ENCODE measurements around the gene MASP1. TPM values are rescaled to one million over a fixed set of nuclear protein-coding genes. Genes with fewer than 3 reads are reported as not detected.

MASP1 gene
- total and polyA plus RNA-seq, 2 of the 4 experiments (the other 2 are of a cell fraction) = 13.1 to 16.2 TPM

DNA sequence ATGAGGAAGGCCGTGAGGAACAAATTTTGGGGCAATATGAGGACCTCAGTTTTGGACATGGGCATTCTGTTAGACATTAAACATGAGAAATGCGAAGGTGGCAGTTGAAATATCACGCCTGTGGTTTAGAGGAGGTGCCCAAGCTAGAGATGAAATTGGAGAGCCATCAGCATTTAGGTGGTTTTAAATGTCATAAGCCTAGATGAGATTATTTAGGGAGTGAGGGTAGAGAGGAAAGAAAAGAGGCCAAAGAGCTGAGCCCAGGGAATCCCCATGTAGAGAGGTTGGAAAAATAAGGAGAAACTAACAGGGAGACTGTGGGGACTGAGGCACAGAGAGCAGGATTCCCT, 79.4 kb downstream of the MASP1 start:
- Histone ChIP-seq H3K56ac (ENCODE audit: extremely low read depth, insufficient read depth, low read length) (no peak overlapping the region), H3K18ac (ENCODE audit: low read depth, low read length) (no peak overlapping the region), H3K9me3 (ENCODE audit: control insufficient read depth, insufficient read depth, low read length) (peaks cover 1% of the 10 kb centered on the region; the same call in 1 of the 2 replicates), H3K4me3 (ENCODE audit: insufficient read depth, low read depth, low read length) (no peak overlapping the region), H3K36me3 (ENCODE audit: control insufficient read depth, insufficient read depth, low read length) (no peaks in the 10 kb centered on the region), H4K8ac (ENCODE audit: low read depth in 2 of 2, low read length in 2 of 2) (no peak overlapping the region), H3K23ac (ENCODE audit: low read depth, low read length) (no peak overlapping the region), H2AK5ac (ENCODE audit: low read depth, low read length) (no peak overlapping the region), H4K91ac (ENCODE audit: insufficient read depth, low read depth, low read length) (no peak overlapping the region), H4K20me1 (ENCODE audit: insufficient read depth, low read length) (no peaks in the 10 kb centered on the region), H2BK5ac (ENCODE audit: low read depth, low read length, poor library complexity, severe bottlenecking) (no peak overlapping the region), H2BK120ac (ENCODE audit: low read depth, low read length) (no peak overlapping the region), H3K79me1 (ENCODE audit: low read depth in 1 of 2, low read length in 2 of 2) (no peaks in the 10 kb centered on the region), H2AFZ (replicated peaks; ENCODE audit: low read length, poor library complexity) (no peak overlapping the region), H2BK15ac (ENCODE audit: low read depth, low read length) (no peak overlapping the region), H3K9ac (ENCODE audit: low read depth, low read length) (no peak overlapping the region), H3K14ac (replicated peaks; ENCODE audit: low read depth, low read length) (no peak overlapping the region), H2BK20ac (ENCODE audit: low read depth, low read length) (no peak overlapping the region), H4K5ac (ENCODE audit: low read depth, low read length) (no peak overlapping the region), H3K4ac (ENCODE audit: low read depth, low read length) (no peak overlapping the region), H3K27me3 (ENCODE audit: control insufficient read depth, insufficient read depth, low read length) (no peaks in the 10 kb centered on the region; the same call in 1 of the 2 replicates), H3K27ac (ENCODE audit: insufficient read depth, low read length) (no peak overlapping the region), H3K4me1 (ENCODE audit: control insufficient read depth, insufficient read depth, low read length) (peaks cover 8% of the 10 kb centered on the region), H3K9me1 (ENCODE audit: insufficient read depth, low read length) (no peaks in the 10 kb centered on the region), H2AK9ac (replicated peaks; ENCODE audit: low read depth, low read length, poor library complexity) (no peak overlapping the region), H3K4me2 (ENCODE audit: low read depth, low read length) (no peak overlapping the region)
- WGBS, 2 experiments (ENCODE audit: extremely low coverage in 2 of 2, insufficient read length in 1 of 2) = 74% methylated on average over 3 of the region's 3 CpGs; no CpG with 5 or more reads in 1 of the 2 experiments
- dilution Hi-C loops (cut with HindIII; ENCODE audit: low sequenced_read_pairs, unreplicated experiment) (loop anchor here (25.0 kb wide), 1 partner anchor 475 kb away; no protein-coding TSS in a partner anchor), intact Hi-C loops (cut with micrococcal nuclease) (no loop called here), in situ Hi-C loops (cut with MboI; ENCODE audit: low sequenced_read_pairs) (no loop called here)
- DNase-seq = no peak
- no TSS peak for BruUV-seq (replicated peaks)
- TF ChIP-seq MXI1 (IDR thresholded peaks at IDR 0.05; ENCODE audit: borderline replicate concordance, low read depth, low read length) (no peak), CEBPB (IDR thresholded peaks at IDR 0.05; ENCODE audit: low read depth, low read length) (no peak), RCOR1 (IDR thresholded peaks at IDR 0.05; ENCODE audit: insufficient replicate concordance, low read length) (no peak), CTCF (conservative IDR thresholded peaks at IDR 0.05; ENCODE audit: low read depth, low read length) (no peak), CHD1 (IDR thresholded peaks at IDR 0.05; ENCODE audit: low read depth, low read length) (no peak), MAZ (IDR thresholded peaks at IDR 0.05; ENCODE audit: borderline replicate concordance, low read depth, low read length) (no peak), MAFK (IDR thresholded peaks at IDR 0.05; ENCODE audit: low read depth, low read length) (no peak), NFE2L2 (IDR thresholded peaks at IDR 0.05; ENCODE audit: low read depth, low read length) (no peak), FOS (IDR thresholded peaks at IDR 0.05; ENCODE audit: low read depth, low read length) (no peak), RAD21 (IDR thresholded peaks at IDR 0.05; ENCODE audit: low read length) (no peak)
- TF ChIP-seq, protein P1, sequence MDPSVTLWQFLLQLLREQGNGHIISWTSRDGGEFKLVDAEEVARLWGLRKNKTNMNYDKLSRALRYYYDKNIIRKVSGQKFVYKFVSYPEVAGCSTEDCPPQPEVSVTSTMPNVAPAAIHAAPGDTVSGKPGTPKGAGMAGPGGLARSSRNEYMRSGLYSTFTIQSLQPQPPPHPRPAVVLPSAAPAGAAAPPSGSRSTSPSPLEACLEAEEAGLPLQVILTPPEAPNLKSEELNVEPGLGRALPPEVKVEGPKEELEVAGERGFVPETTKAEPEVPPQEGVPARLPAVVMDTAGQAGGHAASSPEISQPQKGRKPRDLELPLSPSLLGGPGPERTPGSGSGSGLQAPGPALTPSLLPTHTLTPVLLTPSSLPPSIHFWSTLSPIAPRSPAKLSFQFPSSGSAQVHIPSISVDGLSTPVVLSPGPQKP (IDR thresholded peaks at IDR 0.05; ENCODE audit: borderline replicate concordance, low read depth, low read length) = no peak
- POLR2A ChIA-PET (ENCODE audit: unreplicated experiment) = interaction anchor here (0.5 kb wide), 1 partner anchor 12 kb away, joined by 10 read pairs; no protein-coding TSS in a partner anchor
- CTCF ChIA-PET = interaction anchor here (0.6 kb wide), 1 partner anchor 1816 kb away, joined by 5 read pairs; no protein-coding TSS in a partner anchor
- no peak for ATAC-seq (ENCODE audit: low read depth)

Measured in IMR-90 (cell line).